Measurements from ENCODE around the gene OR2A5. TPM values are rescaled to one million over a fixed set of nuclear protein-coding genes. Genes with fewer than 3 reads are reported as not detected.

Gene OR2A5
- not detected in 2 replicates for polyA plus RNA-seq
- polyA minus RNA-seq = not detected in 2 replicates

GRCh38 chr7:144048648-144049047, at the start of gene OR2A5:
OR2A5 (plus strand) TSS chr7:144048948; CDS start chr7:144050402, 1,454 bp downstream.
- Histone ChIP-seq H3K79me2 (replicated peaks; ENCODE audit: insufficient read depth, low read length) (no peaks in the 10 kb centered on the region), H3K4me3 (ENCODE audit: low read length) (no peak within 1 kb of the TSS), H3K27ac (ENCODE audit: low read length) (no peak within 1 kb of the TSS), H3K36me3 (ENCODE audit: insufficient read depth, low read length) (no peaks in the 10 kb centered on the region), H3K4me2 (ENCODE audit: low read length) (no peak within 1 kb of the TSS), H3K9me3 (ENCODE audit: low read length) (no peaks in the 10 kb centered on the region), H3K9me2 (ENCODE audit: insufficient read depth, low read length) (no peaks in the 10 kb centered on the region), H3K27me3 (ENCODE audit: insufficient read depth, low read depth, low read length) (no peaks in the 10 kb centered on the region), H2AFZ (ENCODE audit: low read depth, low read length) (no peak within 1 kb of the TSS), H3K9ac (ENCODE audit: low read length) (no peak within 1 kb of the TSS), H4K20me1 (ENCODE audit: insufficient read depth) (no peaks in the 10 kb centered on the region), H3F3A (ENCODE audit: insufficient read depth, low read length, poor library complexity, severe bottlenecking) (no peaks in the 10 kb centered on the region)
- TF ChIP-seq REST (IDR thresholded peaks at IDR 0.05; ENCODE audit: borderline replicate concordance) = no peak
- TF ChIP-seq EZH2 (IDR thresholded peaks at IDR 0.05; ENCODE audit: borderline replicate concordance, insufficient read depth, low read length, poor library complexity, severe bottlenecking) = no peak
- TF ChIP-seq SMC3 (conservative IDR thresholded peaks at IDR 0.05; ENCODE audit: poor library complexity) = no peak
- TF ChIP-seq POLR2AphosphoS5 (IDR thresholded peaks at IDR 0.05) = no peak
- no peak for TF ChIP-seq RAD21 (conservative IDR thresholded peaks at IDR 0.05)
- TF ChIP-seq TAF1 (IDR thresholded peaks at IDR 0.05; ENCODE audit: low read depth) = no peak
- TF ChIP-seq CTCF (IDR thresholded peaks at IDR 0.05; ENCODE audit: poor library complexity, severe bottlenecking) = no peak
- no peak for TF ChIP-seq EP300 (conservative IDR thresholded peaks at IDR 0.05; ENCODE audit: poor library complexity, severe bottlenecking)
- TF ChIP-seq MXI1 (conservative IDR thresholded peaks at IDR 0.05; ENCODE audit: poor library complexity, severe bottlenecking) = no peak

- Histone ChIP-seq H3K9ac (ENCODE audit: low read length) (no peak within 1 kb of the TSS), H3F3A (ENCODE audit: insufficient read depth, low read length, poor library complexity, severe bottlenecking) (no peaks in the 10 kb centered on the region), H3K9me2 (ENCODE audit: insufficient read depth, low read length) (no peaks in the 10 kb centered on the region), H3K36me3 (ENCODE audit: insufficient read depth, low read length) (no peaks in the 10 kb centered on the region), H3K9me3 (ENCODE audit: low read length) (no peaks in the 10 kb centered on the region), H3K4me2 (ENCODE audit: low read length) (no peak within 1 kb of the TSS), H3K27ac (ENCODE audit: low read length) (no peak within 1 kb of the TSS), H4K20me1 (ENCODE audit: insufficient read depth) (no peaks in the 10 kb centered on the region), H3K79me2 (replicated peaks; ENCODE audit: insufficient read depth, low read length) (no peaks in the 10 kb centered on the region), H2AFZ (ENCODE audit: low read depth, low read length) (no peak within 1 kb of the TSS), H3K4me3 (ENCODE audit: low read length) (no peak within 1 kb of the TSS), H3K27me3 (ENCODE audit: insufficient read depth, low read depth, low read length) (no peaks in the 10 kb centered on the region)
- TF ChIP-seq RAD21 (conservative IDR thresholded peaks at IDR 0.05) (no peak), CTCF (IDR thresholded peaks at IDR 0.05; ENCODE audit: poor library complexity, severe bottlenecking) (no peak), TAF1 (IDR thresholded peaks at IDR 0.05; ENCODE audit: low read depth) (no peak), EZH2 (IDR thresholded peaks at IDR 0.05; ENCODE audit: borderline replicate concordance, insufficient read depth, low read length, poor library complexity, severe bottlenecking) (no peak), POLR2AphosphoS5 (IDR thresholded peaks at IDR 0.05) (no peak), SMC3 (conservative IDR thresholded peaks at IDR 0.05; ENCODE audit: poor library complexity) (no peak), EP300 (conservative IDR thresholded peaks at IDR 0.05; ENCODE audit: poor library complexity, severe bottlenecking) (no peak), MXI1 (conservative IDR thresholded peaks at IDR 0.05; ENCODE audit: poor library complexity, severe bottlenecking) (no peak), REST (IDR thresholded peaks at IDR 0.05; ENCODE audit: borderline replicate concordance) (no peak)
These were observed 48.7 kb upstream of the OR2A5 start, which contains the start of gene OR6B1 for GRCh38 chr7:144000020-144000419. OR6B1 (plus strand) TSS chr7:144000320; CDS start chr7:144003997, 3,677 bp downstream.
